Uterus (tissue), 2 donors: Measurements from ENCODE around the gene MIPOL1.

ENCODE experiments used
- CTCF ChIP-seq, 4 experiments: fragments of 200-600 bp in 2 of 4; fragments of 450-650 bp in 2 of 4; sonication (generic) in 2 of 4; IDR thresholded peaks; one replicate each; pipeline ENCODE4 v1.5.1; 2016 to 2019; ENCODE audit warnings: antibody characterized with exemption in 4 of 4, mild to moderate bottlenecking in 2 of 4, moderate library complexity in 1 of 4
- POLR2A ChIP-seq, 2 donors: fragments of 450-650 bp; IDR thresholded peaks; one replicate each; pipeline ENCODE4 v1.6.1; 2016; ENCODE audit warnings: antibody characterized with exemption in 2 of 2, mild to moderate bottlenecking in 1 of 2, moderate library complexity in 1 of 2

GRCh38 chr14:37172024-37172869, 25.5 kb upstream of the MIPOL1 start, which contains the start of gene SLC25A21:
- TF ChIP-seq CTCF (IDR thresholded peaks at IDR 0.05) (peak in 2 of 4 experiments; percentile 19 to 28), POLR2A (IDR thresholded peaks at IDR 0.05) (peak in 1 of 2 donors; percentile 48)
